ENCODE measurements around the gene ERC2.

- no peak for TF ChIP-seq EP300 (IDR thresholded peaks at IDR 0.05; ENCODE audit: borderline replicate concordance)
- TF ChIP-seq YY1 (IDR thresholded peaks at IDR 0.05; ENCODE audit: low read depth) = no peak
- no peak for TF ChIP-seq TCF12 (IDR thresholded peaks at IDR 0.05; ENCODE audit: low read depth)
- TF ChIP-seq NFIC (IDR thresholded peaks at IDR 0.05) = no peak
- TF ChIP-seq MAX (IDR thresholded peaks at IDR 0.05) = no peak
- TF ChIP-seq CEBPB (IDR thresholded peaks at IDR 0.05) = no peak
- no peak for TF ChIP-seq CREB1 (IDR thresholded peaks at IDR 0.05; ENCODE audit: low read depth)
- TF ChIP-seq ZBTB7A (IDR thresholded peaks at IDR 0.05; ENCODE audit: low read depth) = no peak
- no peak for TF ChIP-seq EGR1 (IDR thresholded peaks at IDR 0.05)
These were observed 344.8 kb downstream of the ERC2 start for GRCh38 chr3:56123487-56123886.

All from Ishikawa (cell line).